ENCODE data around the gene CD7.

The CD7 gene

DNA sequence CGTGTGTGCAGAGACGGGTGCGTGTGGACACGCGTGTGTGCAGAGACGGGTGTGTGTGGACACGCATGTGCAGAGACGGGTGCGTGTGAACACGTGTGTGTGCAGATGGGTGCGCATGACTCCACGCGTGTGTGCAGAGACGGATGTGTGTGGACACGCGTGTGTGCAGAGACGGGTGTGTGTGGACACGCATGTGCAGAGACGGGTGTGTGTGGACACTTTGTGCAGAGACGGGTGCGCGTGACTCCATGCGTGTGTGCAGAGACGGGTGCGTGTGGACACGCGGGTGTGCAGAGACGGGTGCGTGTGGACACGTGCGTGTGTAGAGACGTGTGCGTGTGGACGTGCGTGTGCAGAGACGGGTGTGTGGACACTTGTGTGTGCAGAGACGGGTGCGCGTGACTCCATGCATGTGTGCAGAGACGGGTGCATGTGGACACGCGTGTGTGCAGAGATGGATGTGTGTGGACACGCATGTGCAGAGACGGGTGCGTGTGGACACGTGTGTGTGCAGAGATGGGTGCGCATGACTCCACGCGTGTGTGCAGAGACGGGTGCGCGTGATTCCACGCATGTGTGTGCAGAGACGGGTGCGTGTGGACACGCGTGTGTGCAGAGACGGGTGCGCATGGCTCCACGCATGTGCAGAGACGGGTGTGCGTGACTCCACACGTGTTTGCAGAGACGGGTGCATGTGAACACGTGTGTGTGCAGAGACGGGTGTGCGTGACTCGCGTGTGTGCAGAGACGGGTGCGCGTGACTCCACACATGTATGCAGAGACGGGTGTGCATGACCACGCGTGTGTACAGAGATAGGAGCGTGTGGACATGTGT lies 1.6 kb upstream of the CD7 start:
- TF ChIP-seq POLR2AphosphoS5 (IDR thresholded peaks at IDR 0.05; ENCODE audit: low read depth, low read length): no peak
- TF ChIP-seq FOXP2 (optimal IDR thresholded peaks at IDR 0.05; ENCODE audit: borderline replicate concordance, extremely low read depth, extremely low read length, insufficient read depth): no peak
- TF ChIP-seq SIN3A (IDR thresholded peaks at IDR 0.05; ENCODE audit: borderline replicate concordance, insufficient read depth, low read length): no peak
- TF ChIP-seq, protein P1, sequence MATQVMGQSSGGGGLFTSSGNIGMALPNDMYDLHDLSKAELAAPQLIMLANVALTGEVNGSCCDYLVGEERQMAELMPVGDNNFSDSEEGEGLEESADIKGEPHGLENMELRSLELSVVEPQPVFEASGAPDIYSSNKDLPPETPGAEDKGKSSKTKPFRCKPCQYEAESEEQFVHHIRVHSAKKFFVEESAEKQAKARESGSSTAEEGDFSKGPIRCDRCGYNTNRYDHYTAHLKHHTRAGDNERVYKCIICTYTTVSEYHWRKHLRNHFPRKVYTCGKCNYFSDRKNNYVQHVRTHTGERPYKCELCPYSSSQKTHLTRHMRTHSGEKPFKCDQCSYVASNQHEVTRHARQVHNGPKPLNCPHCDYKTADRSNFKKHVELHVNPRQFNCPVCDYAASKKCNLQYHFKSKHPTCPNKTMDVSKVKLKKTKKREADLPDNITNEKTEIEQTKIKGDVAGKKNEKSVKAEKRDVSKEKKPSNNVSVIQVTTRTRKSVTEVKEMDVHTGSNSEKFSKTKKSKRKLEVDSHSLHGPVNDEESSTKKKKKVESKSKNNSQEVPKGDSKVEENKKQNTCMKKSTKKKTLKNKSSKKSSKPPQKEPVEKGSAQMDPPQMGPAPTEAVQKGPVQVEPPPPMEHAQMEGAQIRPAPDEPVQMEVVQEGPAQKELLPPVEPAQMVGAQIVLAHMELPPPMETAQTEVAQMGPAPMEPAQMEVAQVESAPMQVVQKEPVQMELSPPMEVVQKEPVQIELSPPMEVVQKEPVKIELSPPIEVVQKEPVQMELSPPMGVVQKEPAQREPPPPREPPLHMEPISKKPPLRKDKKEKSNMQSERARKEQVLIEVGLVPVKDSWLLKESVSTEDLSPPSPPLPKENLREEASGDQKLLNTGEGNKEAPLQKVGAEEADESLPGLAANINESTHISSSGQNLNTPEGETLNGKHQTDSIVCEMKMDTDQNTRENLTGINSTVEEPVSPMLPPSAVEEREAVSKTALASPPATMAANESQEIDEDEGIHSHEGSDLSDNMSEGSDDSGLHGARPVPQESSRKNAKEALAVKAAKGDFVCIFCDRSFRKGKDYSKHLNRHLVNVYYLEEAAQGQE (IDR thresholded peaks at IDR 0.05; ENCODE audit: insufficient read depth in 1 of 2, low read depth in 2 of 2, low read length in 2 of 2): no peak
- no peak for TF ChIP-seq TAF1 (IDR thresholded peaks at IDR 0.05; ENCODE audit: borderline replicate concordance, insufficient read depth, low read length)

DNA sequence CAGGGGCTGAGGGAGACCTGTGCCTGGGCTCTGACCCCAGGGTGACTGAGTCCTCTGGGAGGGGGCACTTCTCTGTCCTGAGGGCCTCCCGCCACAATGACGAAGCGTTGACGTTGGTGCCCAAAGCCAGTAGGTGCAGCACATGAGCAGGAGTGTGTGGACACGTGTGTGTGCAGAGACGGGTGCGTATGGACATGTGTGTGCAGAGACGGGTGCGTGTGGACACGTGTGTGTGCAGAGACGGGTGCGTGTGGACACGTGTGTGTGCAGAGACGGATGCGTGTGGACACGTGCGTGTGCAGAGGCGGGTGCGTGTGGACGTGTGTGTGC lies 726 bp upstream of the CD7 start:
- TF ChIP-seq TAF1 (IDR thresholded peaks at IDR 0.05; ENCODE audit: borderline replicate concordance, insufficient read depth, low read length): no peak
- TF ChIP-seq FOXP2 (optimal IDR thresholded peaks at IDR 0.05; ENCODE audit: borderline replicate concordance, extremely low read depth, extremely low read length, insufficient read depth): no peak
- TF ChIP-seq, protein P1 (IDR thresholded peaks at IDR 0.05; ENCODE audit: insufficient read depth in 1 of 2, low read depth in 2 of 2, low read length in 2 of 2): no peak
- TF ChIP-seq SIN3A (IDR thresholded peaks at IDR 0.05; ENCODE audit: borderline replicate concordance, insufficient read depth, low read length): no peak
- no peak for TF ChIP-seq POLR2AphosphoS5 (IDR thresholded peaks at IDR 0.05; ENCODE audit: low read depth, low read length)

DNA sequence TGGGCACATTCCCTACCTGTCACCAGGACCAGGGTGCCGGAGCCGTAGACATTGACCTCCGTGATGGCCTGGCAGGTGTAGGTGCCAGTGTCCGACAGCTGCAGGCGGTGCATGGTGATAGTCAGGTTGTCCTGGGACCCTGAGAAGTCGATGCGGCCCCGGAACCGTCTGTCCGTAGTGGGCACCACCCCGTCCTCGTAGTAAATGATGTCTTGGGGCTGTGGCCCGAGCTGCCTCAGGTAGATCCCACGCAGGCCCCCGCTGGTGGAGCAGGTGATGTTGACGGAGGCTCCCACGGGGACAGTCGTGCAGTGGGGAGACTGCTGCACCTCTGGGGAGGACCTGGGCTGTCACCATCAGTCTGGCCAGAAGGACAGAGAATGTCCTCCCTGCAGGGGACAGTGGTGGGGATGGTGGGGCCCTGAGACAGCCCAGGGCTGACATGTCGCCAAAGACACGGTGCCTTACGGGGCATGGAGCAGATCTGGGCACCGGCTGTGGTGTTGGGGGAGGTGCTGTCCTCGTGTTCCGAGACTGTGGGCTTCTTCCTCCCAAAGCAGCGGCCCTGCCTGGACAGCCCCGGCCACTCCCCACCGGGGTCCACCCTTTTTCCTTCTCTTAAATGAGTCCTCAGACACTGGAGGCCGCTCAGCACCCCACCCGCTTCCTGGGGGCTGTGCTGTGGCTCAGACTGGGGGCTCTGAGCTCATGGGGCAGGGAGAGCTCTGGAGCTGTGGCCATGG lies 586 bp downstream of the CD7 start:
- TF ChIP-seq POLR2AphosphoS5 (IDR thresholded peaks at IDR 0.05; ENCODE audit: low read depth, low read length): no peak
- TF ChIP-seq FOXP2 (optimal IDR thresholded peaks at IDR 0.05; ENCODE audit: borderline replicate concordance, extremely low read depth, extremely low read length, insufficient read depth): no peak
- TF ChIP-seq SIN3A (IDR thresholded peaks at IDR 0.05; ENCODE audit: borderline replicate concordance, insufficient read depth, low read length): no peak
- TF ChIP-seq TAF1 (IDR thresholded peaks at IDR 0.05; ENCODE audit: borderline replicate concordance, insufficient read depth, low read length): no peak
- TF ChIP-seq, protein P1 (IDR thresholded peaks at IDR 0.05; ENCODE audit: insufficient read depth in 1 of 2, low read depth in 2 of 2, low read length in 2 of 2): no peak

DNA sequence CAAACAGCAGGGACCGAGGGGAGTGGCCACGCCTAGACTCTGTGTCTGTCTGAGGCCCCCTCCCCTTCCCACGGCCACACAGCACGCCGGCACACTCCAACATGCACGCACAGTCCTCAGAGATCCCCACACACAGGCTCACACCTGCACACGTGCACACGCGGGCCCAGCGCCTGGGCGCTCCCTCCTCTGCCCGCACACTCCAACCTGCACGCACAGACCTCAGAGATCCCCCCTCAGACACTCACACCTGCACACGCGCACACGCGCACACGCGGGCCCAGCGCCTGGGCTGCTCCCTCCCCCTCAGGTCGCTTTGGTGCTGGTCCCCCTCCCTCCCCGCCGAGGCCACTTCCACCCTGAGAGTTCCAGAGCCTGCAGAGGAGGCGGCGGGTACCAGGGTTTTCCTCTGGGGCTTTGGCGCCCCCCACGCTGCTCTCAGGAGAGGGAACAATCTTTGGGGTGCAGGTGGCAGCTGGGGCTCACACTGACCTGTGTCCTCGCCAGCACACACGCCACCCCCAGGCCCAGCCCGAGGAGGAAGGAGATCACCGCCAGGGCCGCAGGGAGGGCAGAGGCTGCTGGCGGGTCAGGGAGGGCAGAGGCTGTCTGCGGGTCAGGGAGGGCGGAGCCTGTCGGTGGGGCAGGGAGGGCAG lies 1.6 kb downstream of the CD7 start:
- TF ChIP-seq TAF1 (IDR thresholded peaks at IDR 0.05; ENCODE audit: borderline replicate concordance, insufficient read depth, low read length): no peak
- no peak for TF ChIP-seq POLR2AphosphoS5 (IDR thresholded peaks at IDR 0.05; ENCODE audit: low read depth, low read length)
- no peak for TF ChIP-seq FOXP2 (optimal IDR thresholded peaks at IDR 0.05; ENCODE audit: borderline replicate concordance, extremely low read depth, extremely low read length, insufficient read depth)
- TF ChIP-seq, protein P1 (IDR thresholded peaks at IDR 0.05; ENCODE audit: insufficient read depth in 1 of 2, low read depth in 2 of 2, low read length in 2 of 2): no peak
- TF ChIP-seq SIN3A (IDR thresholded peaks at IDR 0.05; ENCODE audit: borderline replicate concordance, insufficient read depth, low read length): no peak

All from PFSK-1 (cell line).